Measurements from ENCODE around the gene RIT2.

The RIT2 gene

GRCh38 chr18:43115076-43115921 is at the start of gene RIT2:
RIT2 (minus strand) TSS chr18:43115685.
- no peak for DNase-seq (ENCODE audit: low read depth in 1 of 2, low spot score in 1 of 2)

- no peak for DNase-seq (ENCODE audit: low read depth in 1 of 2, low spot score in 1 of 2)
Observed at GRCh38 chr18:43161528-43161927, 46.0 kb upstream of the RIT2 start.

GRCh38 chr18:43160509-43160908 is 45.0 kb upstream of the RIT2 start:
- no peak for DNase-seq (ENCODE audit: low read depth in 1 of 2, low spot score in 1 of 2)

- DNase-seq (ENCODE audit: low read depth in 1 of 2, low spot score in 1 of 2) = no peak
Observed at GRCh38 chr18:43159926-43160325, 44.4 kb upstream of the RIT2 start.

GRCh38 chr18:43159086-43159770 is 43.7 kb upstream of the RIT2 start:
- DNase-seq (ENCODE audit: low read depth in 1 of 2, low spot score in 1 of 2) = no peak

- DNase-seq (ENCODE audit: low read depth in 1 of 2, low spot score in 1 of 2) = no peak
Observed at GRCh38 chr18:43158381-43158780, 42.9 kb upstream of the RIT2 start.

GRCh38 chr18:43155842-43156241 is 40.4 kb upstream of the RIT2 start:
- no peak for DNase-seq (ENCODE audit: low read depth in 1 of 2, low spot score in 1 of 2)

- no peak for DNase-seq (ENCODE audit: low read depth in 1 of 2, low spot score in 1 of 2)
Observed at GRCh38 chr18:43148231-43148630, 32.7 kb upstream of the RIT2 start.

- no peak for DNase-seq (ENCODE audit: low read depth in 1 of 2, low spot score in 1 of 2)
Observed at GRCh38 chr18:43141208-43141607, 25.7 kb upstream of the RIT2 start.

- no peak for DNase-seq (ENCODE audit: low read depth in 1 of 2, low spot score in 1 of 2)
Observed at GRCh38 chr18:43139288-43139946, 23.9 kb upstream of the RIT2 start.

- no peak for DNase-seq (ENCODE audit: low read depth in 1 of 2, low spot score in 1 of 2)
Observed at GRCh38 chr18:43134876-43135275, 19.4 kb upstream of the RIT2 start.

- DNase-seq (ENCODE audit: low read depth in 1 of 2, low spot score in 1 of 2) = no peak
Observed at GRCh38 chr18:43130716-43131260, 15.3 kb upstream of the RIT2 start.

- DNase-seq (ENCODE audit: low read depth in 1 of 2, low spot score in 1 of 2) = no peak
Observed at GRCh38 chr18:43129946-43130524, 14.6 kb upstream of the RIT2 start.

GRCh38 chr18:43125471-43125870 is 10.0 kb upstream of the RIT2 start:
- no peak for DNase-seq (ENCODE audit: low read depth in 1 of 2, low spot score in 1 of 2)

- no peak for DNase-seq (ENCODE audit: low read depth in 1 of 2, low spot score in 1 of 2)
Observed at GRCh38 chr18:43122955-43123354, 7.5 kb upstream of the RIT2 start.

- no peak for DNase-seq (ENCODE audit: low read depth in 1 of 2, low spot score in 1 of 2)
Observed at GRCh38 chr18:43116699-43117294, 1.3 kb upstream of the RIT2 start.

- DNase-seq (ENCODE audit: low read depth in 1 of 2, low spot score in 1 of 2) = no peak
Observed at GRCh38 chr18:43113220-43113895, 2.1 kb downstream of the RIT2 start.

GRCh38 chr18:43108882-43109281 is 6.6 kb downstream of the RIT2 start:
- no peak for DNase-seq (ENCODE audit: low read depth in 1 of 2, low spot score in 1 of 2)

- no peak for DNase-seq (ENCODE audit: low read depth in 1 of 2, low spot score in 1 of 2)
Observed at GRCh38 chr18:43108469-43108868, 7.0 kb downstream of the RIT2 start.

GRCh38 chr18:43093646-43094045 is 21.8 kb downstream of the RIT2 start:
- no peak for DNase-seq (ENCODE audit: low read depth in 1 of 2, low spot score in 1 of 2)
